CD14-positive monocyte (primary cell): Measurements from ENCODE around the gene MEG3. TPM values are rescaled to one million over a fixed set of nuclear protein-coding genes. Genes with fewer than 3 reads are reported as not detected.

Experiments
- DNase-seq, 3 donors: peaks; one replicate each; pipeline ENCODE4 v3.0.0-alpha.2; 2011 to 2022
- H2AFZ ChIP-seq: 2 replicates; pipeline ENCODE4 v1.6.0; 2012; ENCODE audit warnings: mild to moderate bottlenecking, low read depth, low read length, inconsistent platforms; ENCODE audit not compliant: insufficient read depth, poor library complexity, severe bottlenecking
- H3K27ac ChIP-seq, 2 donors: 1 replicate in 1 of 2; 2 replicates in 1 of 2; pipeline ENCODE4 v1.5.1; 2012 to 2013; ENCODE audit warnings: low read length in 2 of 2, control low read depth in 1 of 2, inconsistent platforms in 1 of 2, low read depth in 1 of 2, mild to moderate bottlenecking in 1 of 2
- H3K27me3 ChIP-seq, 2 donors: one replicate each; pipeline versions ENCODE4 v1.6.0 to v1.6.1; 2011 to 2013; ENCODE audit warnings: low read length in 2 of 2; ENCODE audit not compliant: control insufficient read depth in 2 of 2, insufficient read depth in 2 of 2
- H3K36me3 ChIP-seq, 2 donors: replicated peaks in 1 of 2; 1 replicate in 1 of 2; 2 replicates in 1 of 2; pipeline versions ENCODE4 v1.5.1 to v1.6.1; 2012 to 2013; ENCODE audit warnings: low read length in 2 of 2, control low read depth in 1 of 2, inconsistent platforms in 1 of 2, mild to moderate bottlenecking in 1 of 2; ENCODE audit not compliant: insufficient read depth in 2 of 2, control insufficient read depth in 1 of 2
- H3K4me1 ChIP-seq, 2 donors: 1 replicate in 1 of 2; 2 replicates in 1 of 2; pipeline versions ENCODE4 v1.5.1 to v1.6.1; 2012 to 2013; ENCODE audit warnings: low read length in 2 of 2, control low read depth in 1 of 2, inconsistent platforms in 1 of 2, mild to moderate bottlenecking in 1 of 2, moderate library complexity in 1 of 2; ENCODE audit not compliant: insufficient read depth in 2 of 2, control insufficient read depth in 1 of 2
- H3K4me2 ChIP-seq: replicated peaks from 2 replicates; pipeline ENCODE3; 2012; ENCODE audit warnings: low read length, moderate library complexity, mild to moderate bottlenecking; ENCODE audit not compliant: poor library complexity, severe bottlenecking; ENCODE audit errors: extremely low read depth
- H3K4me3 ChIP-seq, 3 experiments: fragments of 200-600 bp in 1 of 3; sonication (generic) in 1 of 3; replicated peaks in 1 of 3; 1 replicate in 2 of 3; 2 replicates in 1 of 3; pipeline ENCODE4 v1.5.1; 2011 to 2013; ENCODE audit warnings: low read length in 3 of 3, mild to moderate bottlenecking in 3 of 3, control low read depth in 2 of 3, low read depth in 2 of 3, inconsistent platforms in 1 of 3, moderate library complexity in 1 of 3
- H3K79me2 ChIP-seq: 2 replicates; pipeline ENCODE4 v1.6.0; 2012; ENCODE audit warnings: mild to moderate bottlenecking, control low read depth, inconsistent platforms, low read length, moderate library complexity; ENCODE audit not compliant: insufficient read depth
- H3K9ac ChIP-seq: 2 replicates; pipeline ENCODE4 v1.6.0; 2017; ENCODE audit warnings: low read length, mild to moderate bottlenecking; ENCODE audit not compliant: insufficient read depth, poor library complexity, severe bottlenecking
- H3K9me3 ChIP-seq, 2 donors: replicated peaks in 1 of 2; 1 replicate in 1 of 2; 2 replicates in 1 of 2; pipeline versions ENCODE4 v1.5.1 to v1.6.1; 2012 to 2013; ENCODE audit warnings: low read length in 2 of 2, control low read depth in 1 of 2; ENCODE audit not compliant: control insufficient read depth in 1 of 2, insufficient read depth in 1 of 2
- H4K20me1 ChIP-seq: 2 replicates; pipeline ENCODE4 v1.6.0; 2012; ENCODE audit warnings: mild to moderate bottlenecking, low read length, control low read depth, moderate library complexity; ENCODE audit not compliant: insufficient read depth
- H3K27ac Mint-ChIP-seq, 7 donors: one replicate each; pipeline ENCODE4 v1.8.0; 2020; ENCODE audit warnings: mild to moderate bottlenecking in 7 of 7, mixed read lengths in 7 of 7, moderate library complexity in 6 of 7, inconsistent platforms in 2 of 7
- H3K27me3 Mint-ChIP-seq, 3 donors: one replicate each; pipeline ENCODE4 v1.8.0; 2021 to 2022; ENCODE audit warnings: low read depth in 3 of 3, mild to moderate bottlenecking in 3 of 3, mixed read lengths in 3 of 3, moderate library complexity in 3 of 3, inconsistent platforms in 1 of 3
- H3K36me3 Mint-ChIP-seq, 2 donors: one replicate each; pipeline ENCODE4 v1.8.0; 2020; ENCODE audit warnings: mixed read lengths in 2 of 2, inconsistent platforms in 1 of 2, mild to moderate bottlenecking in 1 of 2
- H3K4me1 Mint-ChIP-seq: one replicate; pipeline ENCODE4 v1.8.0; 2020; ENCODE audit warnings: mild to moderate bottlenecking, mixed read lengths
- H3K4me3 Mint-ChIP-seq, 2 donors: one replicate each; pipeline ENCODE4 v1.8.0; 2020; ENCODE audit warnings: mild to moderate bottlenecking in 2 of 2, mixed read lengths in 2 of 2, moderate library complexity in 1 of 2
- H3K9me3 Mint-ChIP-seq, 7 donors: one replicate each; pipeline ENCODE4 v1.8.0; 2020 to 2022; ENCODE audit warnings: mixed read lengths in 7 of 7, mild to moderate bottlenecking in 6 of 7, moderate library complexity in 6 of 7, inconsistent platforms in 2 of 7
- WGBS: methylation state at CpG from one replicate; pipeline ENCODE4 v1.1.5; 2013; ENCODE audit warnings: missing lambda C conversion rate; ENCODE audit not compliant: insufficient coverage; 5-methylcytosine and 5-hydroxymethylcytosine counted together
- intact Hi-C, 2 donors: fragments of 100-400 bp; cut with micrococcal nuclease; formaldehyde crosslinking; loops; one replicate each; pipeline versions ENCODE4 v1.15.0 to v1.15.1; 2023
- polyA plus RNA-seq, 3 donors: library from polyadenylated mRNA; depleted of rRNA in 1 of 3; unstranded in 2 of 3; stranded (reverse) in 1 of 3; fragments of 300-500 nt in 2 of 3; fragments of >200 nt in 1 of 3; fragmentation: Illumina TruSeq in 2 of 3; gene quantifications; 1 replicate in 2 of 3; 2 replicates in 1 of 3; pipeline ENCODE4 v1.2.3, GENCODE V29; 2012 to 2021
- TF ChIP-seq, protein P1 (sequence below): fragments of 200-600 bp; IDR thresholded peaks from one replicate; pipeline ENCODE4 v1.8.0; 2022; ENCODE audit warnings: antibody characterized with exemption, mild to moderate bottlenecking

The MEG3 gene
- polyA plus RNA-seq, 3 donors = 1.7 TPM; not detected in 2

DNA sequence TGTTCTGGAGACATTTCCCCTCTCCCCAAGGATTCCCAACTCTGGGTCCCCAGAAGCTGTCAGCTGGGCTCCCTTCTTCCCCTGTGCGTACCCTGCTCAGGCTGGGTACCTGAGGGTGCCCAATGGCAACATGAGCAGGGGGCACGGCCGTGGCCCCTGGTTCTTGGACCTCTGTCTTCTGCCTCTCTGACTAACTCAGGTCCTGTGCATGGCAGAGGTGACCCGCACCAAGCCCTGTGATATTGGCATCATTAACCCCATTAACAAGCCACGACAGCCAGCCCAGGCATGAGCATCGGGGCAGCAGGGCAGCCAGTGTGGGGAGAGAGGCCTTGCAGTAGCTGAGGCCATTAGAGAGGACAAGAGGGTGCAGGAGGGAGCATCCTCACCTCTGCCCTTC, 49.2 kb downstream of the MEG3 start:
- Mint-ChIP-seq H3K9me3 (peaks cover 0 to 4% (median 1%) of the 10 kb centered on the region in 7 donors), H3K4me3 (no peak overlapping the region), H3K27ac (no peak overlapping the region), H3K36me3 (no peaks in the 10 kb centered on the region), H3K27me3 (peaks cover 0 to 2% (median 2%) of the 10 kb centered on the region in 3 donors), H3K4me1 (peaks cover 6% of the 10 kb centered on the region)
- intact Hi-C loops = no loop called here
- no peaks in the 10 kb centered on the region for H3K27me3 ChIP-seq
- TF ChIP-seq, protein P1, sequence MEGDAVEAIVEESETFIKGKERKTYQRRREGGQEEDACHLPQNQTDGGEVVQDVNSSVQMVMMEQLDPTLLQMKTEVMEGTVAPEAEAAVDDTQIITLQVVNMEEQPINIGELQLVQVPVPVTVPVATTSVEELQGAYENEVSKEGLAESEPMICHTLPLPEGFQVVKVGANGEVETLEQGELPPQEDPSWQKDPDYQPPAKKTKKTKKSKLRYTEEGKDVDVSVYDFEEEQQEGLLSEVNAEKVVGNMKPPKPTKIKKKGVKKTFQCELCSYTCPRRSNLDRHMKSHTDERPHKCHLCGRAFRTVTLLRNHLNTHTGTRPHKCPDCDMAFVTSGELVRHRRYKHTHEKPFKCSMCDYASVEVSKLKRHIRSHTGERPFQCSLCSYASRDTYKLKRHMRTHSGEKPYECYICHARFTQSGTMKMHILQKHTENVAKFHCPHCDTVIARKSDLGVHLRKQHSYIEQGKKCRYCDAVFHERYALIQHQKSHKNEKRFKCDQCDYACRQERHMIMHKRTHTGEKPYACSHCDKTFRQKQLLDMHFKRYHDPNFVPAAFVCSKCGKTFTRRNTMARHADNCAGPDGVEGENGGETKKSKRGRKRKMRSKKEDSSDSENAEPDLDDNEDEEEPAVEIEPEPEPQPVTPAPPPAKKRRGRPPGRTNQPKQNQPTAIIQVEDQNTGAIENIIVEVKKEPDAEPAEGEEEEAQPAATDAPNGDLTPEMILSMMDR = no peak
- no peak overlapping the region for H3K27ac ChIP-seq
- WGBS = 84% methylated on average over 2 of the region's 6 CpGs
- H3K4me3 ChIP-seq = no peak overlapping the region
- H3K4me2 ChIP-seq = no peak overlapping the region
- H3K36me3 ChIP-seq = no peaks in the 10 kb centered on the region
- no peak overlapping the region for H3K9ac ChIP-seq
- H4K20me1 ChIP-seq = no peaks in the 10 kb centered on the region
- no peaks in the 10 kb centered on the region for H3K4me1 ChIP-seq
- H3K9me3 ChIP-seq = no peaks in the 10 kb centered on the region
- no peak overlapping the region for H2AFZ ChIP-seq
- H3K79me2 ChIP-seq = no peaks in the 10 kb centered on the region
- DNase-seq = no peak

DNA sequence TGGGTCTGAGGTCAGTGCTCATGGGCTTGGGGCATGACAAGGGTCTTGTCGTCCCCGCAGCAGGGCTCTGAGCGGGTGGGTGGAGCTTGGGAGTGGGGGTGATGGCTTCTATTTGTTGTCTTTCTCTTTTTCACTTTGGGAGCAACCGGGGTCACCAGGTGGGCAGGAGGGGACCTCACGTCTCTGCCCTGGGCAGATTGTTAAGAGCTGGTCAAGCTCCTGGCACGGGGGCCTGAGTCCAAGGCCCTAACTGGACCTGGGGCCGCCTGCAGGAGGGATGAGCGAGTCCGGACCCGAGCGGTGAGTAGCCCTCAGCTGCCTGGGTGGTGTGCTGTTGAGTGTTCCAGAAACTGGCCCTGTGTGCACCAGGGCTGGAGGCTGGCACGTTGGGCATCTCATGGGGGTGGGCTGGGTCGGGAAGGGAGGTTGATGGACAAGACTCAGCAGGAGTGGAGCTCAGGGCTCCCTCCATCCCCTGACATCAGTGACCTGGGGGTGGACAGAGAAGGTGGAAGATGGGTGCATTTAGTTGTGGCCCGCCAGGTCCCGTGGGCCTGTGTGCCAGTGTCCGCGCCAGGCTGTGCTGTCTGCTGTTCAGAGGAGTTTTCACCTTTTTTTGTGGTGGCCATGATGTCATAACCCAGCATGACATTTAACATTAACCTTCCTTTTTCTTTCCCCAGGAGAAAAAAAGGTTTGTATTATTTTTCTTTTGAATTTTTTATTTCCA, 50.1 kb downstream of the MEG3 start:
- no peak overlapping the region for H3K27ac ChIP-seq
- no peaks in the 10 kb centered on the region for H3K27me3 ChIP-seq
- TF ChIP-seq, protein P1 = no peak
- no peak for DNase-seq
- H3K4me3 Mint-ChIP-seq = no peak overlapping the region
- H3K9me3 ChIP-seq = peaks cover 0 to 2% of the 10 kb centered on the region in 2 donors
- peaks cover 0 to 6% (median 2%) of the 10 kb centered on the region in 7 donors for H3K9me3 Mint-ChIP-seq
- H3K27ac Mint-ChIP-seq = no peak overlapping the region
- H3K9ac ChIP-seq = no peak overlapping the region
- intact Hi-C loops = no loop called here
- H3K4me3 ChIP-seq = no peak overlapping the region
- H3K36me3 ChIP-seq = no peaks in the 10 kb centered on the region
- H3K4me1 Mint-ChIP-seq = peaks cover 6% of the 10 kb centered on the region
- H3K79me2 ChIP-seq = no peaks in the 10 kb centered on the region
- no peaks in the 10 kb centered on the region for H3K4me1 ChIP-seq
- H4K20me1 ChIP-seq = no peaks in the 10 kb centered on the region
- 90% methylated on average over 11 of the region's 17 CpGs for WGBS
- H3K36me3 Mint-ChIP-seq = no peaks in the 10 kb centered on the region
- H3K4me2 ChIP-seq = no peak overlapping the region
- H3K27me3 Mint-ChIP-seq = peaks cover 0 to 2% (median 2%) of the 10 kb centered on the region in 3 donors
- no peak overlapping the region for H2AFZ ChIP-seq
